HepG2 (cell line): ENCODE results near the gene LRRC8E. TPM values are rescaled to one million over a fixed set of nuclear protein-coding genes. Genes with fewer than 3 reads are reported as not detected.
A peak's percentile ranks its signal among the peaks of the same experiment; 100 is the strongest.

Source experiments
- CREB1 ChIP-seq, 2 experiments: fragments of 450-650 bp in 1 of 2; IDR thresholded peaks; 2 replicates each; pipeline ENCODE4 v1.6.1; 2016 to 2017; ENCODE audit warnings: control low read depth in 1 of 2, mild to moderate bottlenecking in 1 of 2, missing compliant biosample characterization in 1 of 2, missing genetic modification characterization in 1 of 2
- MTF2 ChIP-seq: sonication (generic); formaldehyde crosslinking; IDR thresholded peaks from 2 replicates; pipeline ENCODE4 v1.5.0; 2020; ENCODE audit warnings: missing genetic modification reagents, borderline replicate concordance
- NFIB ChIP-seq: sonication (generic); formaldehyde crosslinking; IDR thresholded peaks from 2 replicates; pipeline ENCODE4 v1.9.0; 2021; ENCODE audit warnings: missing genetic modification reagents, mild to moderate bottlenecking, borderline replicate concordance
- NFIC ChIP-seq: IDR thresholded peaks from 2 replicates; pipeline ENCODE4 v1.6.1; 2012; ENCODE audit warnings: mild to moderate bottlenecking, low read length, inconsistent platforms
- NFYC ChIP-seq: IDR thresholded peaks from 2 replicates; pipeline ENCODE4 v1.6.1; 2016; ENCODE audit warnings: missing genetic modification reagents, missing compliant biosample characterization
- NR2F2 ChIP-seq: IDR thresholded peaks from 2 replicates; pipeline ENCODE4 v1.6.1; 2012; ENCODE audit warnings: low read depth, inconsistent platforms, borderline replicate concordance
- NRL ChIP-seq: sonication (generic); formaldehyde crosslinking; IDR thresholded peaks from 2 replicates; pipeline ENCODE4 v1.5.0; 2020; ENCODE audit warnings: missing genetic modification reagents, mild to moderate bottlenecking, moderate library complexity, borderline replicate concordance
- POLR2AphosphoS5 ChIP-seq: IDR thresholded peaks from 2 replicates; pipeline ENCODE4 v1.6.1; 2012; ENCODE audit warnings: low read depth, low read length
- RBM22 ChIP-seq: fragments of 200-400 bp; formaldehyde crosslinking; optimal IDR thresholded peaks from 2 replicates; pipeline ENCODE3; 2017; ENCODE audit warnings: mild to moderate bottlenecking, low read length, moderate library complexity
- REXO4 ChIP-seq: sonication (generic); formaldehyde crosslinking; IDR thresholded peaks from 2 replicates; pipeline ENCODE4 v1.8.0; 2022; ENCODE audit warnings: missing genetic modification reagents, mild to moderate bottlenecking, borderline replicate concordance
- RFX1 ChIP-seq: fragments of 450-650 bp; IDR thresholded peaks from 2 replicates; pipeline ENCODE4 v1.6.1; 2017
- SMARCE1 ChIP-seq: fragments of 450-650 bp; IDR thresholded peaks from 2 replicates; pipeline ENCODE4 v1.6.1; 2017; ENCODE audit warnings: borderline replicate concordance
- SNAPC2 ChIP-seq: sonication (generic); formaldehyde crosslinking; IDR thresholded peaks from 2 replicates; pipeline ENCODE4 v1.8.1; 2022; ENCODE audit warnings: mild to moderate bottlenecking, missing genetic modification reagents
- SRF ChIP-seq: IDR thresholded peaks from 2 replicates; pipeline ENCODE4 v1.6.1; 2011; ENCODE audit warnings: mild to moderate bottlenecking, low read depth, low read length, moderate library complexity
- ZKSCAN1 ChIP-seq: fragments of 150-350 bp; IDR thresholded peaks from 2 replicates; pipeline ENCODE4 v1.6.1; 2014; ENCODE audit warnings: low read length
- ZNF549 ChIP-seq: sonication (generic); formaldehyde crosslinking; IDR thresholded peaks from 2 replicates; pipeline ENCODE4 v1.5.0; 2020; ENCODE audit warnings: missing genetic modification reagents
- ZNF550 ChIP-seq: sonication (generic); formaldehyde crosslinking; IDR thresholded peaks from 2 replicates; pipeline ENCODE4 v1.4.0; 2020; ENCODE audit warnings: mild to moderate bottlenecking, missing genetic modification reagents, borderline replicate concordance
- ZNF768 ChIP-seq: sonication (generic); formaldehyde crosslinking; IDR thresholded peaks from 2 replicates; pipeline ENCODE4 v1.4.0; 2020; ENCODE audit warnings: missing genetic modification reagents
- ZNF788 ChIP-seq: sonication (generic); formaldehyde crosslinking; IDR thresholded peaks from 2 replicates; pipeline ENCODE4 v1.5.0; 2020; ENCODE audit warnings: mild to moderate bottlenecking, missing genetic modification reagents, borderline replicate concordance
- ZNF839 ChIP-seq: sonication (generic); formaldehyde crosslinking; IDR thresholded peaks from 2 replicates; pipeline ENCODE4 v1.4.0; 2020; ENCODE audit warnings: missing genetic modification reagents, mild to moderate bottlenecking, borderline replicate concordance
- ZNF891 ChIP-seq: sonication (generic); formaldehyde crosslinking; IDR thresholded peaks from 2 replicates; pipeline ENCODE4 v1.5.0; 2020; ENCODE audit warnings: mild to moderate bottlenecking, missing genetic modification reagents
- polyA plus RNA-seq, 8 experiments: library from polyadenylated mRNA; depleted of rRNA in 3 of 8; stranded (reverse) in 7 of 8; unstranded in 1 of 8; fragments of >200 nt; fragmentation: Illumina TruSeq in 4 of 8; extraction: Trizol in 4 of 8; gene quantifications; 2 replicates each; pipeline versions ENCODE4 v1.2.1 to v1.2.3, GENCODE V29; 2011 to 2016; ENCODE audit warnings: low read depth in 4 of 8, missing spikeins in 1 of 8, mixed read lengths in 1 of 8; ENCODE audit not compliant: insufficient read depth in 1 of 8
- total RNA-seq, 5 experiments: library from RNA; depleted of rRNA; stranded (reverse); fragments of >200 nt; fragmentation: Illumina TruSeq; extraction: Trizol; gene quantifications; 2 replicates each; pipeline ENCODE4 v1.2.3, GENCODE V29; 2016; ENCODE audit warnings: low read depth in 1 of 5
- TF ChIP-seq, protein P1 (sequence below): sonication (generic); formaldehyde crosslinking; IDR thresholded peaks from 2 replicates; pipeline ENCODE4 v1.4.0; 2020; ENCODE audit warnings: missing genetic modification reagents, borderline replicate concordance
- TF ChIP-seq, protein P2 (sequence below), 2 experiments: sonication (generic) in 1 of 2; formaldehyde crosslinking in 1 of 2; IDR thresholded peaks; 2 replicates each; pipeline versions ENCODE4 v1.5.1 to v1.6.1; 2011 to 2020; ENCODE audit warnings: borderline replicate concordance in 1 of 2, low read depth in 1 of 2, low read length in 1 of 2, mild to moderate bottlenecking in 1 of 2, missing genetic modification reagents in 1 of 2, moderate library complexity in 1 of 2
- TF ChIP-seq, protein P3 (sequence below): sonication (generic); formaldehyde crosslinking; IDR thresholded peaks from 2 replicates; pipeline ENCODE4 v1.8.0; 2022; ENCODE audit warnings: mild to moderate bottlenecking, missing genetic modification reagents

LRRC8E gene
- total and polyA plus RNA-seq, 2 of the 13 experiments (the other 11 are each of a cell fraction or from before 2014, with no cell fraction given) = 8.0 to 10.3 TPM

DNA sequence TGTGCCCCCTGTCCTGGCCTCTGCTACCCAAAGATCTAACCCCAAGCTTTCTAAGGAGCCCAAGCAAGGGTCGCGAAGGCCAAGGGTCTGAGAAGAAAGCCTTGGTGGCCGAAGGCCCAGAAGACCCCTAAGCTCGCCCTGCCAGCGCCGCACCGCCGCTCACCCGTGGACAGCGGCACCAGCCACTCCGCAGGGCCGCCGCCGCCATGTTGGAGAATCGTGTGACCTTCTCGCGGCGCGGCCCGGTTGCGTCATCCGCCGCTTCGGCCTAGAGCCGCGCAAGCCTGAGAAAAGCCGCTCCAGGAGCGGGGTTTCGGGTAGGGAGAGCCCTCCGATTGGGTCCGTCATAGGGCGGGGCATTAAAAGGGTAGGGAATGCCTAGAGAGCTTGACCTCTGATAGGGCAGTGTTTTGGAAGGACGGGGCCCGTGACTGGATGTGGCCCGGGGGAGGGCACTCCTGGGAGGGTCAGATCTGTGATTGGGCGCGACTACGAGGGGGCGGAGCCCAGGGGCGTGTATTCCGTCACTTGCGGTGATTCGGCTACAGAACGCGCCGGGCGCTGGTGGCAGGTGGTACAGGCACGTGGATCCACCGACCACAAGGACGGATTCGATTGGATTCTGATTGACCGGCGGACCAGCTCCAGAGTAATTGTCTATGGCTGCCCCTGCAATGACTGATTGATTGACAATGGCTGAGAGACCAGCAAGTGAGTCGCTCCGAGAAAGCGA, 55.3 kb downstream of the LRRC8E start, which contains the start of gene TIMM44 (continued):
- TF ChIP-seq ZNF891 (CRISPR knock-in tag) (peak; percentile 30), MTF2 (CRISPR knock-in tag) (no peak), SNAPC2 (CRISPR knock-in tag) (peak; percentile 95), ZNF549 (CRISPR knock-in tag) (no peak), NFYC (peak; percentile 90), SMARCE1 (no peak), REXO4 (no peak), ZNF839 (no peak), ZNF550 (CRISPR knock-in tag) (no peak), ZKSCAN1 (no peak), SRF (no peak), ZNF788 (CRISPR knock-in tag) (peak; percentile 90; the same call in 1 of the 2 replicates), NFIC (no peak), ZNF768 (CRISPR knock-in tag) (peak; percentile 43; the same call in 1 of the 2 replicates), RBM22 (no peak), NFIB (CRISPR knock-in tag) (no peak), NRL (CRISPR knock-in tag) (peak; percentile 57; the same call in 1 of the 2 replicates), RFX1 (no peak), CREB1 (IDR thresholded peaks at IDR 0.05) (peak; percentile 91), CREB1 (CRISPR knock-in tag; IDR thresholded peaks at IDR 0.05) (peak; percentile 97), NR2F2 (0 out of 2 replicates have a peak, but pooled peaks have one; percentile 41), POLR2AphosphoS5 (peak; percentile 91)
- TF ChIP-seq, protein P1, sequence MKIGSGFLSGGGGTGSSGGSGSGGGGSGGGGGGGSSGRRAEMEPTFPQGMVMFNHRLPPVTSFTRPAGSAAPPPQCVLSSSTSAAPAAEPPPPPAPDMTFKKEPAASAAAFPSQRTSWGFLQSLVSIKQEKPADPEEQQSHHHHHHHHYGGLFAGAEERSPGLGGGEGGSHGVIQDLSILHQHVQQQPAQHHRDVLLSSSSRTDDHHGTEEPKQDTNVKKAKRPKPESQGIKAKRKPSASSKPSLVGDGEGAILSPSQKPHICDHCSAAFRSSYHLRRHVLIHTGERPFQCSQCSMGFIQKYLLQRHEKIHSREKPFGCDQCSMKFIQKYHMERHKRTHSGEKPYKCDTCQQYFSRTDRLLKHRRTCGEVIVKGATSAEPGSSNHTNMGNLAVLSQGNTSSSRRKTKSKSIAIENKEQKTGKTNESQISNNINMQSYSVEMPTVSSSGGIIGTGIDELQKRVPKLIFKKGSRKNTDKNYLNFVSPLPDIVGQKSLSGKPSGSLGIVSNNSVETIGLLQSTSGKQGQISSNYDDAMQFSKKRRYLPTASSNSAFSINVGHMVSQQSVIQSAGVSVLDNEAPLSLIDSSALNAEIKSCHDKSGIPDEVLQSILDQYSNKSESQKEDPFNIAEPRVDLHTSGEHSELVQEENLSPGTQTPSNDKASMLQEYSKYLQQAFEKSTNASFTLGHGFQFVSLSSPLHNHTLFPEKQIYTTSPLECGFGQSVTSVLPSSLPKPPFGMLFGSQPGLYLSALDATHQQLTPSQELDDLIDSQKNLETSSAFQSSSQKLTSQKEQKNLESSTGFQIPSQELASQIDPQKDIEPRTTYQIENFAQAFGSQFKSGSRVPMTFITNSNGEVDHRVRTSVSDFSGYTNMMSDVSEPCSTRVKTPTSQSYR (CRISPR knock-in tag) = no peak
- TF ChIP-seq, protein P2, sequence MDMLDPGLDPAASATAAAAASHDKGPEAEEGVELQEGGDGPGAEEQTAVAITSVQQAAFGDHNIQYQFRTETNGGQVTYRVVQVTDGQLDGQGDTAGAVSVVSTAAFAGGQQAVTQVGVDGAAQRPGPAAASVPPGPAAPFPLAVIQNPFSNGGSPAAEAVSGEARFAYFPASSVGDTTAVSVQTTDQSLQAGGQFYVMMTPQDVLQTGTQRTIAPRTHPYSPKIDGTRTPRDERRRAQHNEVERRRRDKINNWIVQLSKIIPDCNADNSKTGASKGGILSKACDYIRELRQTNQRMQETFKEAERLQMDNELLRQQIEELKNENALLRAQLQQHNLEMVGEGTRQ (IDR thresholded peaks at IDR 0.05; ENCODE audit: low read depth, low read length) = peak; percentile 40; the same call in 1 of the 2 replicates
- TF ChIP-seq, protein P2 (CRISPR knock-in tag; IDR thresholded peaks at IDR 0.05; ENCODE audit: borderline replicate concordance) = peak; percentile 75
- TF ChIP-seq, protein P3, sequence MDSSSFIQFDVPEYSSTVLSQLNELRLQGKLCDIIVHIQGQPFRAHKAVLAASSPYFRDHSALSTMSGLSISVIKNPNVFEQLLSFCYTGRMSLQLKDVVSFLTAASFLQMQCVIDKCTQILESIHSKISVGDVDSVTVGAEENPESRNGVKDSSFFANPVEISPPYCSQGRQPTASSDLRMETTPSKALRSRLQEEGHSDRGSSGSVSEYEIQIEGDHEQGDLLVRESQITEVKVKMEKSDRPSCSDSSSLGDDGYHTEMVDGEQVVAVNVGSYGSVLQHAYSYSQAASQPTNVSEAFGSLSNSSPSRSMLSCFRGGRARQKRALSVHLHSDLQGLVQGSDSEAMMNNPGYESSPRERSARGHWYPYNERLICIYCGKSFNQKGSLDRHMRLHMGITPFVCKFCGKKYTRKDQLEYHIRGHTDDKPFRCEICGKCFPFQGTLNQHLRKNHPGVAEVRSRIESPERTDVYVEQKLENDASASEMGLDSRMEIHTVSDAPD = 0 out of 2 replicates have a peak, but pooled peaks have one; percentile 31
